H1 (cell line): ENCODE data around the gene CCDC192. TPM values are rescaled to one million over a fixed set of nuclear protein-coding genes. Genes with fewer than 3 reads are reported as not detected.

Experiments used
- CTCF ChIA-PET: fragments of 300-600 bp; sonication (Branson Sonifier 250); formaldehyde crosslinking; loops from one replicate; lab custom pipeline; 2021; ENCODE audit not compliant: partially characterized antibody; lab: Charles Lee
- POLR2A ChIA-PET: fragments of 300-600 bp; sonication (Branson Sonifier 250); formaldehyde crosslinking; loops from one replicate; lab custom pipeline; 2021; ENCODE audit warnings: inconsistent platforms; ENCODE audit not compliant: partially characterized antibody; lab: Charles Lee
- DNase-seq, 2 experiments: peaks; one replicate each; pipeline versions ENCODE4 v3.0.0 to v3.0.0-alpha.2; 2010 to 2022; ENCODE audit warnings: low spot score in 2 of 2, low read depth in 1 of 2, mixed read lengths in 1 of 2
- FAIRE-seq: peaks from 2 replicates; lab custom pipeline; 2011; peaks lifted over from hg19 to GRCh38; lab: Jason Lieb, UNC
- H2AFZ ChIP-seq: 2 replicates; pipeline ENCODE4 v1.8.1; 2012; ENCODE audit warnings: low read length, inconsistent platforms
- H2AK5ac ChIP-seq: 2 replicates; pipeline ENCODE4 v1.6.1; 2013; ENCODE audit warnings: low read depth, low read length
- H2BK120ac ChIP-seq: replicated peaks from 2 replicates; pipeline ENCODE3; 2013; ENCODE audit warnings: low read depth, low read length, inconsistent platforms
- H2BK12ac ChIP-seq: 2 replicates; pipeline ENCODE4 v1.6.1; 2013; ENCODE audit warnings: low read depth, low read length
- H2BK15ac ChIP-seq: 2 replicates; pipeline ENCODE4 v1.6.1; 2013; ENCODE audit warnings: low read length
- H2BK20ac ChIP-seq: 2 replicates; pipeline ENCODE4 v1.6.1; 2013; ENCODE audit warnings: low read length
- H2BK5ac ChIP-seq: 2 replicates; pipeline ENCODE4 v1.6.1; 2013; ENCODE audit warnings: low read depth, low read length
- H3K14ac ChIP-seq: 2 replicates; pipeline ENCODE4 v1.6.1; 2013; ENCODE audit warnings: inconsistent platforms; ENCODE audit not compliant: insufficient read length
- H3K18ac ChIP-seq: 2 replicates; pipeline ENCODE4 v1.6.1; 2013; ENCODE audit warnings: low read length; ENCODE audit errors: extremely low read depth
- H3K23ac ChIP-seq: 2 replicates; pipeline ENCODE4 v1.6.1; 2013; ENCODE audit warnings: inconsistent platforms; ENCODE audit not compliant: insufficient read length
- H3K23me2 ChIP-seq: 2 replicates; pipeline ENCODE4 v1.6.1; 2013; ENCODE audit warnings: low read depth, low read length
- H3K27ac ChIP-seq: 2 replicates; pipeline ENCODE4 v1.6.1; 2011; ENCODE audit warnings: low read depth, low read length, inconsistent platforms
- H3K27me3 ChIP-seq, 4 experiments: replicated peaks in 1 of 4; 1 replicate in 1 of 4; 2 replicates in 3 of 4; pipeline versions ENCODE4 v1.6.1 to v1.8.1; 2011 to 2013; ENCODE audit warnings: low read length in 3 of 4, mild to moderate bottlenecking in 3 of 4, inconsistent platforms in 2 of 4, mixed read lengths in 2 of 4, moderate library complexity in 1 of 4; ENCODE audit not compliant: control insufficient read depth in 3 of 4, insufficient read depth in 3 of 4; ENCODE audit errors: extremely low read depth in 1 of 4
- H3K36me3 ChIP-seq, 4 experiments: 2 replicates each; pipeline versions ENCODE4 v1.6.1 to v1.8.1; 2011 to 2013; ENCODE audit warnings: mild to moderate bottlenecking in 4 of 4, low read length in 3 of 4, moderate library complexity in 2 of 4, control low read depth in 1 of 4, inconsistent platforms in 1 of 4; ENCODE audit not compliant: insufficient read depth in 4 of 4, control insufficient read depth in 2 of 4
- H3K4ac ChIP-seq: replicated peaks from 2 replicates; pipeline ENCODE3; 2013; ENCODE audit warnings: low read length, low read depth, mixed read lengths, inconsistent platforms; ENCODE audit not compliant: insufficient read length
- H3K4me1 ChIP-seq, 4 experiments: replicated peaks in 1 of 4; 1 replicate in 1 of 4; 2 replicates in 3 of 4; pipeline versions ENCODE4 v1.6.1 to v1.8.1; 2011 to 2013; ENCODE audit warnings: low read length in 3 of 4, inconsistent platforms in 2 of 4, mixed read lengths in 1 of 4; ENCODE audit not compliant: insufficient read depth in 4 of 4, control insufficient read depth in 3 of 4
- H3K4me2 ChIP-seq, 2 experiments: 2 replicates each; pipeline versions ENCODE4 v1.6.1 to v1.8.1; 2011 to 2013; ENCODE audit warnings: low read depth in 2 of 2, low read length in 2 of 2, control low read depth in 1 of 2, inconsistent platforms in 1 of 2, mild to moderate bottlenecking in 1 of 2; ENCODE audit not compliant: insufficient read depth in 1 of 2
- H3K4me3 ChIP-seq, 4 experiments: fragments of 200-600, 300-600 bp in 1 of 4; sonication (generic), shearing (Covaris generic), sonication (Bioruptor Twin) in 1 of 4; 2 replicates each; pipeline versions ENCODE4 v1.5.1 to v1.8.1; 2011 to 2016; ENCODE audit warnings: low read length in 4 of 4, low read depth in 3 of 4, control low read depth in 2 of 4, inconsistent platforms in 2 of 4, mild to moderate bottlenecking in 2 of 4, mixed read lengths in 1 of 4, moderate library complexity in 1 of 4; ENCODE audit not compliant: insufficient read depth in 2 of 4; ENCODE audit errors: extremely low read depth in 1 of 4
- H3K56ac ChIP-seq: replicated peaks from 2 replicates; pipeline ENCODE3; 2013; ENCODE audit warnings: low read depth, mild to moderate bottlenecking, mixed read lengths, low read length, inconsistent platforms; ENCODE audit not compliant: insufficient read length
- H3K79me1 ChIP-seq: 2 replicates; pipeline ENCODE4 v1.6.1; 2013; ENCODE audit warnings: low read depth, low read length, control low read depth
- H3K79me2 ChIP-seq, 2 experiments: 2 replicates each; pipeline versions ENCODE4 v1.6.1 to v1.8.1; 2012 to 2013; ENCODE audit warnings: low read length in 2 of 2, mild to moderate bottlenecking in 2 of 2, inconsistent platforms in 1 of 2; ENCODE audit not compliant: insufficient read depth in 2 of 2, control insufficient read depth in 1 of 2
- H3K9ac ChIP-seq, 4 experiments: replicated peaks in 1 of 4; 1 replicate in 1 of 4; 2 replicates in 3 of 4; pipeline versions ENCODE4 v1.6.1 to v1.8.1; 2011 to 2013; ENCODE audit warnings: low read depth in 3 of 4, low read length in 3 of 4, control low read depth in 2 of 4, mild to moderate bottlenecking in 2 of 4, moderate library complexity in 2 of 4, inconsistent platforms in 1 of 4; ENCODE audit errors: extremely low read depth in 1 of 4
- H3K9me3 ChIP-seq, 2 experiments: 2 replicates each; pipeline versions ENCODE4 v1.6.1 to v1.8.1; 2012 to 2013; ENCODE audit warnings: mild to moderate bottlenecking in 2 of 2, moderate library complexity in 2 of 2, control low read depth in 1 of 2, inconsistent platforms in 1 of 2, low read depth in 1 of 2, low read length in 1 of 2, mixed read lengths in 1 of 2; ENCODE audit not compliant: insufficient read depth in 2 of 2
- H4K20me1 ChIP-seq, 2 experiments: replicated peaks in 1 of 2; 2 replicates each; pipeline versions ENCODE3 to v1.8.1; 2011 to 2013; ENCODE audit warnings: inconsistent platforms in 2 of 2, low read length in 2 of 2, mild to moderate bottlenecking in 1 of 2; ENCODE audit not compliant: insufficient read depth in 2 of 2, control insufficient read depth in 1 of 2
- H4K5ac ChIP-seq: 2 replicates; pipeline ENCODE4 v1.6.1; 2013; ENCODE audit warnings: low read length, low read depth, mixed read lengths, inconsistent platforms; ENCODE audit not compliant: insufficient read length
- H4K8ac ChIP-seq: 2 replicates; pipeline ENCODE4 v1.8.0; 2013; ENCODE audit warnings: mild to moderate bottlenecking, moderate library complexity, low read length, inconsistent platforms; ENCODE audit not compliant: insufficient read depth; ENCODE audit errors: extremely low read depth
- H4K91ac ChIP-seq: replicated peaks from 2 replicates; pipeline ENCODE3; 2013; ENCODE audit warnings: low read length, mixed read lengths, inconsistent platforms; ENCODE audit not compliant: insufficient read length
- HDAC2 ChIP-seq, 2 experiments: fragments of 300-600 bp in 1 of 2; sonication (generic) in 1 of 2; IDR thresholded peaks; 2 replicates each; pipeline ENCODE4 v1.6.1; 2011 to 2012; ENCODE audit warnings: low read depth in 2 of 2, low read length in 2 of 2, mild to moderate bottlenecking in 2 of 2, moderate library complexity in 2 of 2, borderline replicate concordance in 1 of 2, inconsistent platforms in 1 of 2
- KDM4A ChIP-seq: IDR thresholded peaks from one replicate; pipeline ENCODE4 v1.7.1; 2012; ENCODE audit warnings: low read depth, mild to moderate bottlenecking, moderate library complexity, low read length, inconsistent platforms; ENCODE audit not compliant: severe bottlenecking
- RXRA ChIP-seq: IDR thresholded peaks from 2 replicates; pipeline ENCODE4 v1.6.1; 2011; ENCODE audit warnings: low read depth, mild to moderate bottlenecking, low read length, moderate library complexity; ENCODE audit not compliant: insufficient read depth
- WGBS, 2 experiments: shearing (Covaris generic) in 1 of 2; methylation state at CpG; one replicate each; pipeline versions ENCODE4 v1.1.6 to v1.1.7; 2013 to 2015; ENCODE audit warnings: low lambda C conversion rate in 2 of 2, mixed read lengths in 2 of 2, inconsistent platforms in 1 of 2, low coverage in 1 of 2, missing lambda C conversion rate in 1 of 2; ENCODE audit not compliant: insufficient replicate concordance in 2 of 2, insufficient coverage in 1 of 2, insufficient read length in 1 of 2; ENCODE audit errors: extremely low coverage in 1 of 2, missing lambda C conversion rate in 1 of 2; 5-methylcytosine and 5-hydroxymethylcytosine counted together
- polyA plus RNA-seq, 7 experiments: library from polyadenylated mRNA; depleted of rRNA in 3 of 7; stranded (reverse) in 5 of 7; unstranded in 2 of 7; fragments of >200 nt in 5 of 7; fragments of 200-250 nt in 2 of 7; gene quantifications; 1 replicate in 5 of 7; 2 replicates in 1 of 7; 4 replicates in 1 of 7; pipeline versions ENCODE4 v1.2.1 to v1.2.3, GENCODE V29; 2011 to 2013; ENCODE audit warnings: missing spikeins in 2 of 7, mixed read lengths in 2 of 7
- total RNA-seq: library from RNA; stranded (reverse); fragmentation: NEBNext Ultra II Directional; extraction: Animal tissue kit (Norgen Biotek cat#: 25700); gene quantifications from 2 replicates; pipeline ENCODE4 v1.2.1, GENCODE V29; 2021
- TF ChIP-seq, protein P1 (sequence below), 3 experiments: IDR thresholded peaks; 1 replicate in 2 of 3; 2 replicates in 1 of 3; pipeline versions ENCODE4 v1.5.1 to v1.6.1; 2011; ENCODE audit warnings: low read length in 3 of 3, mild to moderate bottlenecking in 3 of 3, inconsistent platforms in 2 of 3, low read depth in 1 of 3, moderate library complexity in 1 of 3; ENCODE audit not compliant: insufficient read depth in 1 of 3; ENCODE audit errors: control extremely low read depth in 1 of 3

The CCDC192 gene
- total and polyA plus RNA-seq, 2 of the 8 experiments (the other 6 are each of a cell fraction or from before 2014, with no cell fraction given) = 0.61 TPM; not detected in 1

DNA sequence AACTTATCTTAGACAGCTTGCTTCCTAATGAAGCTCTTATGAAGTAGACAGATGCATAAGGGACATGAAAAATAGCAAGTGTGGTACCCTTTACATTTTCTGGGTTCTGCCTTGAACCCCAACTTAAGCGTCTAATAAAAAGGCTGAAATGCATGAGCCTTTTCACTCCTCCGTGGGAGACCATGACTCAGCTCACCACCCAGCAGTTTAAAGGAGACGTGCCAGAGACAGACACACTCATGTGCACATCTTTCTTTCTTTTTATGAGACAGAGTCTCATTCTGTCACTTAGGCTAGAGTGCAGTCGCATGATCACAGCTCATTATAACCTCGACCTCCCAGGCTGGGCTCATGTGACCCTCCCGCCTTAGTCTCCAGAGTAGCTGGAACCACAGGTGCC is 32.0 kb upstream of the CCDC192 start:
- H2BK120ac ChIP-seq = no peak overlapping the region
- no peak for TF ChIP-seq RXRA
- no peak for TF ChIP-seq KDM4A
- TF ChIP-seq, protein P1, sequence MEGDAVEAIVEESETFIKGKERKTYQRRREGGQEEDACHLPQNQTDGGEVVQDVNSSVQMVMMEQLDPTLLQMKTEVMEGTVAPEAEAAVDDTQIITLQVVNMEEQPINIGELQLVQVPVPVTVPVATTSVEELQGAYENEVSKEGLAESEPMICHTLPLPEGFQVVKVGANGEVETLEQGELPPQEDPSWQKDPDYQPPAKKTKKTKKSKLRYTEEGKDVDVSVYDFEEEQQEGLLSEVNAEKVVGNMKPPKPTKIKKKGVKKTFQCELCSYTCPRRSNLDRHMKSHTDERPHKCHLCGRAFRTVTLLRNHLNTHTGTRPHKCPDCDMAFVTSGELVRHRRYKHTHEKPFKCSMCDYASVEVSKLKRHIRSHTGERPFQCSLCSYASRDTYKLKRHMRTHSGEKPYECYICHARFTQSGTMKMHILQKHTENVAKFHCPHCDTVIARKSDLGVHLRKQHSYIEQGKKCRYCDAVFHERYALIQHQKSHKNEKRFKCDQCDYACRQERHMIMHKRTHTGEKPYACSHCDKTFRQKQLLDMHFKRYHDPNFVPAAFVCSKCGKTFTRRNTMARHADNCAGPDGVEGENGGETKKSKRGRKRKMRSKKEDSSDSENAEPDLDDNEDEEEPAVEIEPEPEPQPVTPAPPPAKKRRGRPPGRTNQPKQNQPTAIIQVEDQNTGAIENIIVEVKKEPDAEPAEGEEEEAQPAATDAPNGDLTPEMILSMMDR (IDR thresholded peaks at IDR 0.05; ENCODE audit: control extremely low read depth in 1 of 3, insufficient read depth in 1 of 3, low read depth in 1 of 3, low read length in 3 of 3) = no peak
- no peak for TF ChIP-seq HDAC2 (IDR thresholded peaks at IDR 0.05; ENCODE audit: borderline replicate concordance in 1 of 2, low read depth in 2 of 2, low read length in 2 of 2)
- H3K23ac ChIP-seq = no peak overlapping the region
- no peak for FAIRE-seq
- H3K23me2 ChIP-seq = peaks cover 2% of the 10 kb centered on the region; the same call in 1 of the 2 replicates
- no peak overlapping the region for H3K14ac ChIP-seq
- H2BK12ac ChIP-seq = no peak overlapping the region
- H2BK20ac ChIP-seq = no peak overlapping the region
- H3K79me2 ChIP-seq = no peaks in the 10 kb centered on the region
- H4K5ac ChIP-seq = no peak overlapping the region
- POLR2A ChIA-PET = no interaction called here
- no peak overlapping the region for H3K9ac ChIP-seq
- H2BK15ac ChIP-seq = no peak overlapping the region
- no peak overlapping the region for H3K27ac ChIP-seq
- no peaks in the 10 kb centered on the region for H3K9me3 ChIP-seq
- H3K4me2 ChIP-seq = no peak overlapping the region
- no peak overlapping the region for H2AFZ ChIP-seq
- no peak overlapping the region for H3K56ac ChIP-seq
- H3K4me1 ChIP-seq = no peaks in the 10 kb centered on the region
- H3K79me1 ChIP-seq = no peaks in the 10 kb centered on the region
- H4K91ac ChIP-seq = no peak overlapping the region
- no peak for DNase-seq
- no peak overlapping the region for H2AK5ac ChIP-seq
- peaks cover 0 to 1% (median 0%) of the 10 kb centered on the region in 4 experiments; a peak in 1 of 7 replicates for H3K27me3 ChIP-seq
- H3K36me3 ChIP-seq = no peaks in the 10 kb centered on the region
- no peak overlapping the region for H3K4me3 ChIP-seq
- H2BK5ac ChIP-seq = no peak overlapping the region
- H4K8ac ChIP-seq = no peak overlapping the region
- no peaks in the 10 kb centered on the region for H4K20me1 ChIP-seq
- WGBS, 2 experiments = 90% methylated on average over 6 of the region's 6 CpGs; no CpG with 5 or more reads in 1 of the 2 experiments
- no peak overlapping the region for H3K4ac ChIP-seq
- no peak overlapping the region for H3K18ac ChIP-seq
- CTCF ChIA-PET = interaction anchor here (0.6 to 1.1 kb wide), 3 partner anchors 8 to 86 kb away, joined by 3 read pairs; no protein-coding TSS in a partner anchor
